Measurements from ENCODE around the gene CUX1.
A peak's percentile ranks its signal among the peaks of the same experiment; 100 is the strongest.

Gene CUX1

GRCh38 chr7:101870361-101871062 lies 53.1 kb downstream of the CUX1 start (continued):
- TF ChIP-seq CTCF (tag by site-specific recombination; IDR thresholded peaks at IDR 0.05) (0 out of 2 replicates have a peak, but pooled peaks have one; percentile 18), ZBTB44 (tag by site-specific recombination; IDR thresholded peaks at IDR 0.05) (no peak), ZNF521 (tag by site-specific recombination; IDR thresholded peaks at IDR 0.05) (no peak), ZBTB17 (tag by site-specific recombination; IDR thresholded peaks at IDR 0.05) (peak; percentile 30; the same call in 1 of the 2 replicates), ZNF248 (tag by site-specific recombination; IDR thresholded peaks at IDR 0.05) (no peak), ZNF843 (tag by site-specific recombination; IDR thresholded peaks at IDR 0.05) (no peak), ZNF530 (tag by site-specific recombination; IDR thresholded peaks at IDR 0.05; ENCODE audit: low read depth) (no peak), TRIM28 (IDR thresholded peaks at IDR 0.05; ENCODE audit: borderline replicate concordance, low read length) (no peak), ZNF561 (tag by site-specific recombination; IDR thresholded peaks at IDR 0.05; ENCODE audit: borderline replicate concordance) (no peak), ZNF830 (tag by site-specific recombination; IDR thresholded peaks at IDR 0.05; ENCODE audit: low read depth) (no peak), ZNF311 (tag by site-specific recombination; IDR thresholded peaks at IDR 0.05; ENCODE audit: borderline replicate concordance) (no peak), ZNF692 (tag by site-specific recombination; IDR thresholded peaks at IDR 0.05) (no peak), ZNF280C (tag by site-specific recombination; IDR thresholded peaks at IDR 0.05) (no peak), KLF16 (tag by site-specific recombination; IDR thresholded peaks at IDR 0.05) (no peak), ZNF133 (tag by site-specific recombination; IDR thresholded peaks at IDR 0.05) (no peak), ZNF223 (tag by site-specific recombination; IDR thresholded peaks at IDR 0.05) (no peak), PRDM6 (tag by site-specific recombination; IDR thresholded peaks at IDR 0.05) (peak; percentile 63; the same call in 1 of the 2 replicates), IKZF3 (tag by site-specific recombination; IDR thresholded peaks at IDR 0.05) (0 out of 2 replicates have a peak, but pooled peaks have one; percentile 11), OVOL3 (tag by site-specific recombination; IDR thresholded peaks at IDR 0.05) (no peak)
